GM13976 (cell line): Measurements from ENCODE around the gene WHRN.

Source experiments
- DNase-seq: peaks from one replicate; pipeline ENCODE4 v3.0.0; 2012; ENCODE audit warnings: low spot score
- in situ Hi-C: fragments of 300-500 bp; cut with MboI; formaldehyde crosslinking; loops from one replicate; pipeline ENCODE4 v1.12.0; 2022; ENCODE audit warnings: low sequenced_read_pairs, mixed read lengths, inconsistent platforms; ENCODE audit not compliant: unreplicated experiment
- TF ChIP-seq, protein P1 (sequence below): IDR thresholded peaks from 2 replicates; pipeline ENCODE4 v1.5.1; 2012; ENCODE audit warnings: borderline replicate concordance, mild to moderate bottlenecking; ENCODE audit not compliant: insufficient read depth; ENCODE audit errors: extremely low read depth, missing control alignments, control extremely low read depth

The WHRN gene

DNA sequence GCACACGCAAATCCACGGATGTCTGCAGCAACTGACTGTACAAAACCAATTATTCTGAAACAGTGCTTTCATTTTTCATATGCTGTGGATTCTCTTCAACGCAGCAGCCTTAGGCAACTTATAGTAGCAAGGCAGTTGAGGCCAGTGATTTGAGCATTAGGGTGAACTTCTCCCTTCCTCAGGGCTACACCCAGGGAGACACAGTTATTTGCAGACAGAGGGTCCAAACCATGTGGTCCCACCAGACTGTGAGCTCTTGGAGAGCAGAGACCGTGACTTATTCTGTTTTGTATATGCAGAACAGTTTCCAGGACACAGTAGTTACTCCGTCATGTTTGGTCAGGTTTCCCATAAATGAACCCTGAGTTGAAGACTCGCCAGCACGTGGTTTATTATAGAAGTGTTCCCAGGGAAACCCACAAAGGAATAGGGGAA, 19.0 kb upstream of the WHRN start:
- TF ChIP-seq, protein P1, sequence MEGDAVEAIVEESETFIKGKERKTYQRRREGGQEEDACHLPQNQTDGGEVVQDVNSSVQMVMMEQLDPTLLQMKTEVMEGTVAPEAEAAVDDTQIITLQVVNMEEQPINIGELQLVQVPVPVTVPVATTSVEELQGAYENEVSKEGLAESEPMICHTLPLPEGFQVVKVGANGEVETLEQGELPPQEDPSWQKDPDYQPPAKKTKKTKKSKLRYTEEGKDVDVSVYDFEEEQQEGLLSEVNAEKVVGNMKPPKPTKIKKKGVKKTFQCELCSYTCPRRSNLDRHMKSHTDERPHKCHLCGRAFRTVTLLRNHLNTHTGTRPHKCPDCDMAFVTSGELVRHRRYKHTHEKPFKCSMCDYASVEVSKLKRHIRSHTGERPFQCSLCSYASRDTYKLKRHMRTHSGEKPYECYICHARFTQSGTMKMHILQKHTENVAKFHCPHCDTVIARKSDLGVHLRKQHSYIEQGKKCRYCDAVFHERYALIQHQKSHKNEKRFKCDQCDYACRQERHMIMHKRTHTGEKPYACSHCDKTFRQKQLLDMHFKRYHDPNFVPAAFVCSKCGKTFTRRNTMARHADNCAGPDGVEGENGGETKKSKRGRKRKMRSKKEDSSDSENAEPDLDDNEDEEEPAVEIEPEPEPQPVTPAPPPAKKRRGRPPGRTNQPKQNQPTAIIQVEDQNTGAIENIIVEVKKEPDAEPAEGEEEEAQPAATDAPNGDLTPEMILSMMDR: no peak
- in situ Hi-C loops: no loop called here
- no peak for DNase-seq

DNA sequence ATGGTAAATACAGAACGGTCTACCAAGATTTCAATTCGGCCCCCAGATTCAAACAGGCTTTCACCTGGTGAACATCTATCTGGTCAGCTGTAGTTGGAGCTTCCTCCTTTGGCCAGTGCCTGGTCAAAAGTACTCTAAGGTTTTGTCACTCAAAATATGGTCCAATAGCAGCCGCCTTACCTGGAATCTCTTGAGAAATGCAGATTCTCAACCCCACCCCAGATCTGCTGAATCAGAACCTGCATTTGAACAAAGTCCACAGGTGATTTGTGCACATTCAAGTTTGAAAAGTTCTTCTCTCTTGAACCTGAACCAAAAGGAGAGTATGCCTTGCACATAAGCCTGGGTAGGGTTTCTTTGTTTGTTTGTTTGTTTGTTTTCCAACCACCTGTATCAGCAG, 17.6 kb upstream of the WHRN start:
- TF ChIP-seq, protein P1: no peak
- in situ Hi-C loops: no loop called here
- DNase-seq: no peak

DNA sequence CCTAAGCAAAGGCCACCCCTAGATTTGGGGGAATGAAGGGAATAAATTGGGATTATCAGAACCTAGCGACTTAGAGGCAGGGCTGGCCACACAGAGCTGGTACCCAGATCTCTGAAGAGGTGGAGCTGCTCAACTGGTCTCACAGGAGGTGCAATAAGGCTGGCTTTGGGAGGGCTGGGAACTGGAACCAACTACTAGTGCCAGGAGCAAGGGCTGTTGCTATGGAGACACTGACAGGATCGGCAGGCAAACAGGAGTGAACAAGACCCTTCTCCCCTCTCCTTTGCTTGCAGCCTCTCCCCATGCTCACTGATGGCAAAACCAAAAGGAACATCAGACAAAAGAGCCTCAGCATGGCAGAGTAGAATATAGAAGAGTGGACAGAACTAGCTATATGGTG, 17.0 kb upstream of the WHRN start:
- TF ChIP-seq, protein P1: no peak
- in situ Hi-C loops: no loop called here

DNA sequence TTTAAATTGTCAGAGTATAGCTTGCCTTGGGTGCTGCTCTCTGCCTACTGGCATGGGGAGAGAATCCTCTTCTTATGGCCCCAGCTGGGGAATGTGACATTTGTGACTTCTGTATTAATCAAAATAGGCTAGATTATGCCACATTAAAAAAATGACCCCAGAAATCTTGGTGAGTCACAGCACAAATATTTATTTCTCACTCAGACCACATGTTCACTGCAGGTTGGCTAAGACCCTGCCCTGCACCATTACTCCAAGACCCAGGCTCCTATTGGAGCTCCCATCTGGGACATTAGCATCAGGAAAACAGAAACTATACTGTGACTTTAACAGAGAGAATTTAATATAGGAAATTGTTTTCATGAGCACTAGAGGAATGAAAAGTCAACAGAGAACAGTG, 16.6 kb upstream of the WHRN start:
- TF ChIP-seq, protein P1: no peak
- in situ Hi-C loops: no loop called here
- DNase-seq: no peak

More for the DNA sequence above, 17.0 kb upstream of the WHRN start:
- no peak for DNase-seq

DNA sequence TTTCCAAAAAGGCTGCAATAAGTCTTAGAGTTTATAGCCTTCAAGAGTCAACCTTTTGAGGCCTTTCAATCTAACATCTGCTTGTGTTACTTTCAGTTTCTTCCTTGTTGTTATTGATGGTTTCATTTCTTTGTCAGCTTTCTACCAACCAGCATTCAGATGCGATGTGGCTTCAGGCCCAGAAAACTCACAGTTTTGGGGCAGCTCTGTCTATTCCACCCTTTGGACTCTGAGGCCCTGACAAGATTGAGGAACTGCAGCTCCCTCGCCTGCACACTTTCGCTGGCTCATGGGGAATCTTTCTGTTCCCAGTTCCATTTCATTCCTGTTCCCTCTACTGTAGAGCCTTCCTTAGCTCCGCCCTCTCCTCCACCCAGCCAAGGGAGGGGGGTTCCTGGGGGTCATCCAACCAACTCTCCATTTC, 13.3 kb upstream of the WHRN start:
- peak; percentile 45 for DNase-seq
- TF ChIP-seq, protein P1: no peak
- in situ Hi-C loops: no loop called here

DNA sequence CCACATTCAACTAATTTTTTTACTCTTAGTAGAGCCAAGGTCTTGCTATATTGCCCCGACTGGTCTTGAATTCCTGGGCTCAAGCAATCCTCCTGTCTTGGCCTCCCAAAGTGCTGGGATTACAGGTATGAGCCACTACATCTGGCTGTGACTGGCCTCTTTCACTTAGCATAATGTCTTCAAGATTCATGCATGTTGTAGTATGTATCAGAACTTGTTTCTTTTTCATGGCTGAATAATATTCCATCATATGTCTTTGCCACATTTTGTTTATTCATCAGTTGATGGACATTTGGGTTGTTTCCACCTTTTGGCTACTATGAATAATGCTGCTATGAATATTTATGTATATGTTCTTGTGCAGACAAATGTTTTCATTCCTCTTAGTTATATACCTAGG, 12.8 kb upstream of the WHRN start:
- no peak for DNase-seq
- TF ChIP-seq, protein P1: no peak
- in situ Hi-C loops: no loop called here

DNA sequence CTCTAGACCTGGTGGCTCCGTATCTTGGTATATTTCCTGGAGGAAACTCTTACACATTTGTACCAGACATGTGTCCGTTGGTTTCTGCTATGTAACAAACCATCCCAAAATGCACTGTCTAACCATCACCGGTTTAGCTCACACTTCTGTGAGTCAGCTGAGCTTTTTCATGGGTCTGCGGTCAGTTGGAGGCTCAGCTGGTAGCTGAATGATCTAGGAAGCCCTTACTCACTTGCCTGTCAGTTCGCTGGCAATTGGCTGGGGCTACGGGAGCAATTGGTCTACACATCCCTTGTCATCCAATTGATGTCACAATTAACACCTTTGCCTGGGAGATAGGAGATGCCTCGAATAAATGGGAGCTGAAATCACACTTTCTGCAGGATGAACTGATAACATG, 11.6 kb upstream of the WHRN start:
- DNase-seq: no peak
- TF ChIP-seq, protein P1: no peak
- in situ Hi-C loops: no loop called here
